Epithelial cell of esophagus (primary cell): ENCODE results near the gene ABL1.

ENCODE experiments used
- DNase-seq: peaks from one replicate; pipeline ENCODE4 v3.0.0; 2010; ENCODE audit warnings: low read depth
- H3K4me3 ChIP-seq: 2 replicates; pipeline ENCODE4 v1.5.1; 2011; ENCODE audit warnings: mild to moderate bottlenecking, low read length, control low read depth
- CTCF ChIP-seq: IDR thresholded peaks from 2 replicates; pipeline ENCODE4 v1.5.1; 2011; ENCODE audit warnings: low read depth, mild to moderate bottlenecking, low read length, control low read depth, inconsistent platforms; ENCODE audit not compliant: insufficient read depth; ENCODE audit errors: missing control alignments

Gene ABL1

DNA sequence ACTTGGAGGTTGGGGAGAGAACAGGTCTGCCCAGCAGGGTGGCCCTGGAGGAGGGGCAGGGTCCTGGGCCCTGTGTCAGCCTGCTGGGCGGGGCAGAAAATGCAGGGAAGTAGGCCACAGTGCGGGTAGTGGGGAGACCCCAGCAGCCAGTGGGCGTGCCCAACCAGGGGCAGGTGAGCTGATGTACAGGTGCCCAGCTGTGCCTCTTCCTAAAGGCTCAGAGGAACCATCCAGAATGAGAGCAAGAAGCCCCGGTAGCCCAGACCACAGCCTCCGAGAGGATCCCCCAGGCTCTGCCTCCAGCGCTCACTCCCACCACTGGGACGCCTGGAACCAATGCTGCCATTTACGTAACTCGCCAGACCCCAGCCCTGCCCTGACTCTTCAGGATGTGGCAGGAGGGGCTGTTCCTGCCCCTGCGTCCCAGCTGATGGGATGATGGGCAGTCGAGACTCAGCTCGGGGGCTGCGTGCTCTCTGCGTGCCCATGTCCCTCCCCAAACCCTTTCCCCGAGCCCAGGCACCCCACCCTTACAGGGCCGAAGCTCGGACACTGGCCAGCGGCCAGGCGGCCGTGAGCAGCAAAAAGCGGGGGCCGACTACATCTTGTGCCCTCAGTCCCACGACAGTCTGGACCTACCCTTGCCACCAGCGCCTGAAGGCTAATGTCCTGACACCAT, 79.5 kb downstream of the ABL1 start:
- TF ChIP-seq CTCF: no peak
- no peak overlapping the region for H3K4me3 ChIP-seq
- no peak for DNase-seq

DNA sequence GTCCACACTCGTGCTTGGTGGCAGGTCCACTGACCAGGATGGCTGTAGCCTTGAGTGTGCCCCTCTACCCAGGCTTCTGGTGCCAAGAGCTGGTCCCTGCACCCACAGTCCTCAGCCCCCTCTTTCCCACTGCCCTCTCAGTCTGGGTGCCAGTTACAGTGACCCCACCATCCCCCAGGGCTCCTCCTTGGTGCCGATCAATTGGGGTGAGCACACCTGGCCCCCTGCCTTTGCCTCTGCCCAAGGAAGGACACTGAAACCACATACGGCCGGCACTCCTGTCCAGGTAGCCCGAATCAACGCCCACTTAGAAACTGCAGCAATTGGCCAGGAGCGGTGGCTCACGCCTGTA, 80.0 kb downstream of the ABL1 start:
- TF ChIP-seq CTCF: no peak
- no peak for DNase-seq

GRCh38 chr9:130917168-130917960, 82.3 kb downstream of the ABL1 start:
- no peak for DNase-seq
- no peak for TF ChIP-seq CTCF
- H3K4me3 ChIP-seq: no peak overlapping the region

More for the DNA sequence above, 80.0 kb downstream of the ABL1 start:
- H3K4me3 ChIP-seq: no peak overlapping the region

DNA sequence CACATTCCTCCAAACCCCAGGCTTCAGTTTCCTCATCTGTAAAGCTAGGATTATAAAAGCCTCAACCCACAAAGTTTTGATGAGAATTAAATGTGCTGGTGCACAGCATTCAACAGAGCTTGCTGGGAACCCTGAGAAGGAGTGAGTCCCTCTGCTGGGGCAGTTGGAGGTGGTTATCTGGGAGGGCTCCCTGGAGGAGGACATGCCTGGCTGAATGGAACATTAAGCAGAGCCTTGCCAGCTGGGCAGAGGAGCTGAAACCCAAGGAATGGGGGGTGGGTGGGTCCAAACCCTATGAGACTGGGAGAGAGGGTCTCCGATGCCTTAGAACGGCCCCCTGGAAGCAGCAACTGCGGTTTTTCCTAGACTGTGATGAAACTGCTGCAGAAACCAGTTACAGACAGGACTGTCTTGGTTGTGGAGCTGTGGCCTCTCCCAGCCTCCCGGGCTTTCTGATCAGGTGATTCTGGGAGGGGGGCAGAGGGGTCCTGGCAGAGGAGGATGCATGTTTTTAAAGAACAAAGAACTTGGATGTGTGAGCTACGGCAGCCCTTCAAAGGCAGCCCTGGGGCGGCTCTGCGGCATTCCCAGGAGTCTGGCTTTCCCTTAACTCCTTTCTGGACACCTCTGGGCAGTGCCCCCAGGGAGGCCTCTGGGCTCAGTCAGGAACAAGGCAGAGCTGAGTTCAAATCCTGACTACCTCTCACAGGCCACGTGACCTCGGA, 83.2 kb downstream of the ABL1 start:
- H3K4me3 ChIP-seq: no peak overlapping the region
- no peak for TF ChIP-seq CTCF
- no peak for DNase-seq

DNA sequence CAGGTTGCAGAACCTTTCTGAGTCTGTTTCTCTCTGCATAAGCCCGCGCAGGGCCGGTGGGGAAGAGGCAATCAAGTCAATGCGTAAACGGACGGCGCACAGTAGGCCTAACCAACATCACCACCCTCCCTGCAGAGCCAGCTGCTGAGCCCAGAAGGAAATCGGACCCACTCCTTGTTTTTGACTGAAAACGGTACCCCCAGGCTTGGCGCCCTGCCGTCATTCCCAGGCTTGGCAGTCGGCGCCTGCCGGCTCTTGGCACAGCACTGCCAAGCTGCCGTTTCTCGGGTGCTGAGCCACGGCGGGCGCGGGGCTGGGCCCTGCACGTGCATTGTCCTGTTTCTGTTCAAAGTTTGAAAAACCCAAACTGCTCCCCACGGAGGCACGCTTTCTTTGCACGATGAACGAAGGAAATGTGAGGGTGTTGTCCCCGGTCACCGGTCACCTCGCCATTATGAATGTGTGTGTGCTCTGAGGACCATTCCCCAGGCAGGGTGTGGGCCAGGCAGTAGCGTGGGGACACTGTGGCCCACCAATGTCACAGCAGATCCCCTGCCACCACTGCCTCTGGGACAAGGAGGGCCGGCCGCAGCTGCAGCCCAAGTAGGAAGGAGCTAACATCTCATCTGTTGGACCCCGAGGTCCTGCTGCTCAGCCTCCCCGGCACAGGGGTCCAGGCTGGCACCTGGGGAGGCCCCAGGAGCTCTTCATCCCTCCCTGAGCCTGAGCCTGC, 83.9 kb downstream of the ABL1 start:
- TF ChIP-seq CTCF: no peak
- DNase-seq: no peak
- H3K4me3 ChIP-seq: no peak overlapping the region

DNA sequence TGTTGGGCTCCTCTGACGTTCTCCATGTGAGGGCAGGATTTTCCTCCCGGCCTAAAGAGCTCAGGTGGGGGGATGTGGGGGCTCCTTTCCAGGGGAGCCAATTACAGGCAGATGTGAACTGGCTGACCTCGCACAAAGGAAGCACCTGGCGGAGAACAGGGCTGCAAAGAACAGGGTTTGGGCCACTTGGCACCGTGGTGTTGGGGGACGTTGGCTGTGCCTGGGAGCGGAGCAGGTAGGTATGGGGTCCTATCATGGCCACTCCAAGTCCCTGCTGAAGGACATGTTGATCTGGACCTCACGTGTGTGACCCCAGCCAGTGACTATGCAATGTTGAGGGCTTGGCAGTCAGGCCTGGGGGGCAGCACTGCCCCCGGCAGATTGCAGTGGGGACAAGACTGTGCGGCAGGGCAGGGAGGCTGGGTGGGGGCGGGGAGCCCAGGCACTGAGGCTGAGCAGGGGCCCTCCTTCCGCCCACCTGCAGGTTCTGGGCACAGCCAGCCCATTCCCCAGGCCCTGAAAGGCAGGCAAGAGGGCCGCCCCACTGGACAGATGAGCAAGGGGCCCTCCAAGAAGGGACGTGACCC, 84.6 kb downstream of the ABL1 start:
- H3K4me3 ChIP-seq: no peak overlapping the region
- no peak for TF ChIP-seq CTCF
- no peak for DNase-seq
